GM19238 (cell line): Measurements from ENCODE around the gene MEGF6.

Experiments used
- DNase-seq: peaks from one replicate; pipeline ENCODE4 v3.0.0; 2011; ENCODE audit warnings: low spot score; ENCODE audit not compliant: insufficient read length

The MEGF6 gene

GRCh38 chr1:3553166-3553939, 58.0 kb downstream of the MEGF6 start:
- no peak for DNase-seq

GRCh38 chr1:3552751-3553150, 58.6 kb downstream of the MEGF6 start:
- no peak for DNase-seq

GRCh38 chr1:3552176-3552575, 59.1 kb downstream of the MEGF6 start:
- DNase-seq: no peak

GRCh38 chr1:3551711-3552110, 59.6 kb downstream of the MEGF6 start:
- DNase-seq: no peak

GRCh38 chr1:3551290-3551678, 60.0 kb downstream of the MEGF6 start:
- DNase-seq: no peak

GRCh38 chr1:3550511-3551289, 60.6 kb downstream of the MEGF6 start:
- DNase-seq: no peak

- DNase-seq: no peak
Measured at GRCh38 chr1:3548895-3549294, 62.4 kb downstream of the MEGF6 start.

- no peak for DNase-seq
Measured at GRCh38 chr1:3548156-3548893, 63.0 kb downstream of the MEGF6 start.

GRCh38 chr1:3547055-3548005, 64.0 kb downstream of the MEGF6 start:
- DNase-seq: no peak

GRCh38 chr1:3546048-3546384, 65.3 kb downstream of the MEGF6 start:
- DNase-seq: no peak

- no peak for DNase-seq
Measured at GRCh38 chr1:3545363-3546047, 65.8 kb downstream of the MEGF6 start.

- no peak for DNase-seq
Measured at GRCh38 chr1:3544040-3544977, 67.0 kb downstream of the MEGF6 start.

- DNase-seq: no peak
Measured at GRCh38 chr1:3543076-3544039, 68.0 kb downstream of the MEGF6 start.

- no peak for DNase-seq
Measured at GRCh38 chr1:3542676-3543075, 68.6 kb downstream of the MEGF6 start.

GRCh38 chr1:3541936-3542335, 69.4 kb downstream of the MEGF6 start:
- DNase-seq: no peak

- DNase-seq: no peak
Measured at GRCh38 chr1:3541465-3541864, 69.8 kb downstream of the MEGF6 start.

- DNase-seq: no peak
Measured at GRCh38 chr1:3540876-3541275, 70.4 kb downstream of the MEGF6 start.

GRCh38 chr1:3539707-3540425, 71.4 kb downstream of the MEGF6 start:
- no peak for DNase-seq
